OCI-M1 (cell line): ENCODE data around the gene FHOD3.

ENCODE experiments used
- DNase-seq: peaks from one replicate; lab custom pipeline; 2025; lab: John Stamatoyannopoulos, UW

FHOD3 gene

GRCh38 chr18:36522509-36522908 is 225.0 kb downstream of the FHOD3 start:
- no peak for DNase-seq

DNA sequence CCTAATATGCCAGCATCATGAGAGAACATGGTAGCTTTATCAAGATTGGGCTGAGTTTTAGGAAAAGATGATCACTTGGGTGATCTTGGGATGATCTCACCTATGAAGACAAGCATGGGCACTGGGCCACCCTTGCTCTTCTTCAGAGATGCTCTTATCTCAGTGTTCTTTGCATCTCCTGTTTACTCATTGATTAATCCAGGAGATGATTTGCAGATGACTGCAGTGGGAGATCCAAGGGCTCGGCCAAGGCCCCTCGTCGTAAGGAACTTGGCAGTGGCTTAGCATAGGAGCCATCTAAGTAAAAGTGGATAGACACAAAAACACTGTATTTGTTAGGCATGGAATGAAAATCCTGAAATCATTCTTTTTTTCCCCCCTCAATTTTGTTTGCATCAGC is 228.4 kb downstream of the FHOD3 start:
- DNase-seq = no peak

DNA sequence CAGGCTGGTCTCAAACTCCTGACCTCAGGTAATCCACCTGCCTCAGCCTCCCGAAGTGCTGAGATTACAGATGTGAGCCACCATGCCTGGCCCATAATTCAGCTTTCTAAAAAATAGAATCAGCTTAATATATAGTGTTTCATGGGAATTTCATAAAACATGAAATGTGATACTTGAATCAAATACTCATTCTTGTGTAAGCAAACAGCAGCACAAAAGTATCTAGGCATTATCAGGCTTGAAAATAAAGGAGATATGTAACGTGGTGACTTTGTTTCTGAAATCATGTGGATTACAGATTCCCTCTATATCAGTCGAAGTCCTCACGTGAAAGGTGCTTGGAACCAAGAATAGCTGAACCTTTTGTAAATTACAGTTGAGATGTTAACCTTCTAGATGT is 229.1 kb downstream of the FHOD3 start:
- DNase-seq = no peak

GRCh38 chr18:36527051-36527450 is 229.5 kb downstream of the FHOD3 start:
- no peak for DNase-seq

- no peak for DNase-seq
These were observed 230.4 kb downstream of the FHOD3 start for GRCh38 chr18:36527740-36528455.

GRCh38 chr18:36529747-36530146 is 232.2 kb downstream of the FHOD3 start:
- no peak for DNase-seq

- no peak for DNase-seq
These were observed 233.3 kb downstream of the FHOD3 start for GRCh38 chr18:36530676-36531405.

DNA sequence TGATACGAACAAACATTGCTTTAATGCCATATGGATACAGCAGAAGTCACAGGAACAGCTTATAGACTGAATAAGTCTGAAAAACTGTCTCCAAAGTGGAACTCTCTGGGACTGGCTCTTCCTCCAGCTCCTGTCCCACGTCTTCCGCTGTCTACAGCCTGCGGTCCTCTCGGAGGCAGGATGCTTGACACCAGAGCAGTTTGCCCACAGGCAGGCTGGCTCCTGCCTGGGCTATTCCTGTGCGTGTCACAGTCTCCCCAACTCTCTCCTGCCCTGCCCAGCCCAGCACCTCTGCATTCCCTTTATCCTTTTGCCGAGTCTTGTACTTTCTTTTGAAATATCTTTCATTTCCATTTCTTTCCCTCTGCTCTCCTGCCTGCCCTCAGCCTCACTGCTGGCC is 234.1 kb downstream of the FHOD3 start:
- no peak for DNase-seq

- DNase-seq = no peak
These were observed 234.9 kb downstream of the FHOD3 start for GRCh38 chr18:36532394-36532793.

DNA sequence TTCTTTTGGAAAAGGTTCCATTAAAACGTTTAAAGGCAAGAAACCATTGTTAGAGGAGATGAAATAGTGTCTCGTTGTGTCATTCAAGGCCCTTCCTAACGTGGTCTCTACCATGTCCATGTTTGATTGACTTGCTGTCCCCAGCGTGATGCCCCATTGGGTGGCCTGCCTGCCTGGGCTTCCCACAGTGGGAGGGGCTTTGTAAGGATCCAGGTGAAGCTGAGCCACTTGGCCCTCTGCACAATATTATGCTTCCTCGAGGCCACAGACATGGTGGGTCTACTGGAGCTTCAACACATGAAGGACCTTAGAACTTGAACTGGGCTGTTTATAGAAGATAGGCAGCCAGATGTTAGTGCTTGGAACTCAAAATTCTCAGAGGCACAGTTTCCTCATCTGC is 235.3 kb downstream of the FHOD3 start:
- no peak for DNase-seq

- peak; percentile 77 for DNase-seq
These were observed 236.1 kb downstream of the FHOD3 start for GRCh38 chr18:36533446-36534153.

GRCh38 chr18:36534154-36534688 is 236.7 kb downstream of the FHOD3 start:
- no peak for DNase-seq

DNA sequence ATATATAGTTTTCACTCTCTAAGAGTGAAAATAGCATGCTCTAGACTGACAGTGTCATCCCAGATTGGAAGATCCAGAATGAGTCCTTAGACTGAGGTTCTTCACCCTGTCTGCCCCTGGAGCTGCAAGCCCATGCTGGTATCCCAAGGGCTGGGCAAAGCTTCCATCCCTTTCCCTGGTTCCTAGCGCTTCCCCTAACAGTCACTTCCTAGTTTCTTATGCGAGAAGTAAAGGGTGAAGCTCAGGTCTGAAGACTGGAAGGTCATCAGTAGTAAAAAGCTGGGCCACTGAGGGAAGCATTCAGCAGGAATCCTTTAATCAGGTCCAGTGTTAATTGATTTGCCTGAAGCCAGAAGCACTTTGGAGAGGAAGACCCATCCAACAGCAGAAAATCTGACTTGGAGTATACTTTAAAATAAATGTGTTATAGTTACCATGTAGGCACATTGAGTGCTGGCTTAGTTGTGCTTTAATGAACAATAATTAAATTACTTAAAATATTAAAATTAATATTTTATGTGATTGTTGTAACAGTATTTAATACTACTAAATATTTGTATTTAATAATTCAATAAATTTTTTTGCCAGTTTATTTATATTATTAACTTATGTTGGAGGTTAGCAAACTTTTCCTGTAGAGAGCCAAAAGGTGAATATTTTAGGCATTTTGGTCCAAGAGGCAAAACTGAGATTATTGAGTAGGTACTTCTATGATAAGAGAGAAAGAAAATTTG is 237.9 kb downstream of the FHOD3 start:
- DNase-seq = no peak

DNA sequence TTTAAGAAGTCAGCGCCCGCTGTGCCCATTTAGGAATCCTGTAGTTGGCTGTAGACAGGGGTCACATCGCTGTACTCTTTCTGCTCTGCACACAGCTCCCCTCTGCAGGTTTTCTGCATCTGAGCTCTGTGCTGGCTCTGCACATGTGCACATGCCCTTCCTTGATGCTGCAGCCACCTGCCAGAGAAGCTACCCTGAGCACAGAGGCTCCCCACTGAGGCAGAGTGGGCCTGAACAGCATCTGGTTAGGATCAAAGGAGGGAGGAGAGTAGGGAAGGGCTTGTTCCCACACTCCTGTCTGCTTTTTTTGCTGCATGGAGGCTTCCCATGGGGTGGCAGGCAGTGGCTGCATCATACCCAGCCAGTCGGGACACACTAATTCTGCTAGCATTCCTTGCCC is 238.9 kb downstream of the FHOD3 start:
- no peak for DNase-seq

GRCh38 chr18:36537289-36537688 is 239.8 kb downstream of the FHOD3 start:
- DNase-seq = no peak

DNA sequence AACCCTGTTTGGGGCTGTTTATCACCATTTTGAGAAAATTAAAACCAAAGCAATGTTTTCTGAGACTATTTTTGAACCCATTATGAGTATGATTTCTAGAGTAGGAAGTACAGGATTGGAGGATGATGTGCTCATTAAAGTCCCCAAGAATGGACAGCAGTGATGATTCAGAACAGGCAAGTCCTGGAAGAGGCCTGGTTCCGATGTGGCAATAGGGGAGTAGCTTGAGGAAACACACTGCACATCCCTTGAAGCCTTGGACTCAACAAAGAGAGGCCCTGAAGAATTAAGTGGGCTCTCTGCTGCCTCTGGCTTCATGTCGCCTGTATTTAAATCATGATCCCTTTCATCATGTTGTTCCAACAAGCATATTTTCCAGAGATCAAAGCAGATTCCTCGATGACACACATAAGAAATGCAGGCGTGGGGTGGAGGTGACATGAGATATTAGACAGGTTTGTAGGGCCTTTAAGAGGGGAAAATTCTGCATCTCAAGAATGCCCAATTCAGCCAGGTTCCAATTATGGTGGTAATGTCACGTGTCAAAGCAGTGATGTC is 242.2 kb downstream of the FHOD3 start:
- no peak for DNase-seq

DNA sequence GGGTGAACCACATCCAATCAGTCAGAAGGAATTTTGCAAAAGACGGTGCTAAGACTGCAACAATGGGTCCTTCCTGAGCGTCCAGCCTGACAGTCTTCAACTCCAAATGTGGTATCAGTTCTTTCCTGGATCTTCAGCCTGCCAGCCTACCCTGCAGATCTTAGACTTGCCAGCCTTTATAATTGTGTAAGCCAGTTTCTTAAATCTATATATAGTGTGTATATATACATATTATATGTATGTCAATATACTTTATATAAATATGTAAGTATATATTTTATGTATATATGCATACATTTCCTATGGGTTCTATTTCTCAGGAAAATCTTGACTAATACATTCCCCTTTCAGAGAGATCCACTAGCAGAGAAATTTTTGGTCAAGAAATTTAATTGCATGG is 245.5 kb downstream of the FHOD3 start:
- no peak for DNase-seq

DNA sequence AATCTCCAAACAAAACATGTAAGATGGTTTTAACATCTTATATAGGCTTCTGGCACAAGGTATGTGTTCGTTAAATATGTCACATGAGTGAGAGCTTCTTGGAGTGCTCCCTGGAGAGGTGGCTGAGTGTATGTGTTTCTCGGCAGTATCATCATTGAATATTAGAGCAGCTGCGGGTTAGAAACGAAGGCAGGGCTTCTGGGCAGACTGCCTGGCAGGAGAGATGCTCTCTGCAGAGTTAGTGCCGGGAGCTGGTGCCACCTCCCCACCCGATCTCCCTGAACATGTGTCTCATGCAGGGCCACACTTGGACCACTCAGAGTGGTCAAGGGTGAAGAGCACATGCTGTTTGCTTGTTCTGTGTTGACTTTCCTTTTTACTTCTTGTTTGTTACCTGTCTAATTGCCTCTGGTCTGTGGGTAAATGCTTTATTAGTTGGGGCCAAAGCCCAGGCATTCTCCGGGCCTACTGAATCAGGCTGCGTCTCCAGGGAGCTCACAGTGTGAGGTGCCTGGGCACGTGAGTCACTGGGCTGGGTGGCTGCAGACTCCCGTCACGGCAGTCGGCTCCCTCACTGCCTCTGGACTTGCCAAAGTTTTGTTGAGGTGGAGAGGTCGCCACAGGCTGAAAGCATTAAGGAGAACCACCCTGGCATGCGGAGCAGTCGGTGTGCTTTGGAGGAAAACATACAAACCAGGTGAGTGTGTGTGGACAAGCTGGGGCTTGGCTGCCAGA is 246.6 kb downstream of the FHOD3 start:
- no peak for DNase-seq

- no peak for DNase-seq
These were observed 248.4 kb downstream of the FHOD3 start for GRCh38 chr18:36545821-36546427.

GRCh38 chr18:36546876-36547275 is 249.4 kb downstream of the FHOD3 start:
- no peak for DNase-seq

GRCh38 chr18:36547544-36547943 is 250.0 kb downstream of the FHOD3 start:
- DNase-seq = no peak
